Measurements from ENCODE around the gene UBE3B.

GRCh38 chr12:109572506-109572845, 95.0 kb downstream of the UBE3B start:
- TF ChIP-seq, protein P1, sequence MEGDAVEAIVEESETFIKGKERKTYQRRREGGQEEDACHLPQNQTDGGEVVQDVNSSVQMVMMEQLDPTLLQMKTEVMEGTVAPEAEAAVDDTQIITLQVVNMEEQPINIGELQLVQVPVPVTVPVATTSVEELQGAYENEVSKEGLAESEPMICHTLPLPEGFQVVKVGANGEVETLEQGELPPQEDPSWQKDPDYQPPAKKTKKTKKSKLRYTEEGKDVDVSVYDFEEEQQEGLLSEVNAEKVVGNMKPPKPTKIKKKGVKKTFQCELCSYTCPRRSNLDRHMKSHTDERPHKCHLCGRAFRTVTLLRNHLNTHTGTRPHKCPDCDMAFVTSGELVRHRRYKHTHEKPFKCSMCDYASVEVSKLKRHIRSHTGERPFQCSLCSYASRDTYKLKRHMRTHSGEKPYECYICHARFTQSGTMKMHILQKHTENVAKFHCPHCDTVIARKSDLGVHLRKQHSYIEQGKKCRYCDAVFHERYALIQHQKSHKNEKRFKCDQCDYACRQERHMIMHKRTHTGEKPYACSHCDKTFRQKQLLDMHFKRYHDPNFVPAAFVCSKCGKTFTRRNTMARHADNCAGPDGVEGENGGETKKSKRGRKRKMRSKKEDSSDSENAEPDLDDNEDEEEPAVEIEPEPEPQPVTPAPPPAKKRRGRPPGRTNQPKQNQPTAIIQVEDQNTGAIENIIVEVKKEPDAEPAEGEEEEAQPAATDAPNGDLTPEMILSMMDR (IDR thresholded peaks at IDR 0.05) = no peak
- no peak for TF ChIP-seq POLR2A (IDR thresholded peaks at IDR 0.05)
